Endothelial cell of umbilical vein (primary cell): ENCODE results near the gene NDUFS2. TPM values are rescaled to one million over a fixed set of nuclear protein-coding genes. Genes with fewer than 3 reads are reported as not detected.

ENCODE experiments used
- BruUV-seq: library from RNA; stranded (reverse); fragments of 400-500 nt; replicated peaks from 2 replicates; lab custom pipeline; 2021; lab: Mats Ljungman, UMichigan
- CTCF ChIA-PET: fragments of 300-600, 350-600 bp; sonication (Branson Sonifier 250); formaldehyde crosslinking; loops from one replicate; lab custom pipeline; 2021; ENCODE audit warnings: antibody characterized with exemption, inconsistent platforms; lab: Charles Lee
- POLR2A ChIA-PET: fragments of 300-600, 350-600 bp; sonication (Branson Sonifier 250); formaldehyde crosslinking; loops from one replicate; lab custom pipeline; 2021; ENCODE audit warnings: antibody characterized with exemption, inconsistent platforms; lab: Charles Lee
- DNase-seq: peaks from one replicate; pipeline ENCODE4 v3.0.0-alpha.2; 2011; ENCODE audit warnings: low read depth, low spot score
- FAIRE-seq: peaks from 2 replicates; lab custom pipeline; 2011; peaks lifted over from hg19 to GRCh38; lab: Jason Lieb, UNC
- H2AFZ ChIP-seq: 2 replicates; pipeline ENCODE4 v1.6.0; 2012; ENCODE audit warnings: low read depth, low read length, control low read depth, inconsistent platforms
- H3K27ac ChIP-seq: 2 replicates; pipeline ENCODE4 v1.5.1; 2011; ENCODE audit warnings: low read depth, mild to moderate bottlenecking, control low read depth, low read length, moderate library complexity; ENCODE audit not compliant: insufficient read depth
- H3K27me3 ChIP-seq, 2 experiments: 2 replicates each; pipeline versions ENCODE4 v1.6.0 to v1.6.1; 2011; ENCODE audit warnings: low read length in 2 of 2, mixed read lengths in 1 of 2; ENCODE audit not compliant: control insufficient read depth in 2 of 2, insufficient read depth in 2 of 2
- H3K36me3 ChIP-seq, 2 experiments: 2 replicates in 1 of 2; 3 replicates in 1 of 2; pipeline ENCODE4 v1.5.1; 2011; ENCODE audit warnings: low read length in 2 of 2, mild to moderate bottlenecking in 1 of 2, moderate library complexity in 1 of 2; ENCODE audit not compliant: control insufficient read depth in 2 of 2, insufficient read depth in 2 of 2; ENCODE audit errors: extremely low read depth in 1 of 2
- H3K4me1 ChIP-seq: 3 replicates; pipeline ENCODE4 v1.5.1; 2011; ENCODE audit warnings: mild to moderate bottlenecking, low read length; ENCODE audit not compliant: control insufficient read depth, insufficient read depth; ENCODE audit errors: extremely low read depth
- H3K4me2 ChIP-seq: 2 replicates; pipeline ENCODE4 v1.6.1; 2011; ENCODE audit warnings: low read length, control low read depth, mixed read lengths; ENCODE audit not compliant: insufficient read depth
- H3K4me3 ChIP-seq, 3 experiments: fragments of 200-600 bp in 1 of 3; sonication (generic), shearing (Covaris generic) in 1 of 3; replicated peaks in 1 of 3; 2 replicates each; pipeline ENCODE4 v1.5.1; 2011 to 2016; ENCODE audit warnings: control low read depth in 3 of 3, low read length in 3 of 3, mild to moderate bottlenecking in 2 of 3, inconsistent platforms in 1 of 3, low read depth in 1 of 3, moderate library complexity in 1 of 3; ENCODE audit not compliant: insufficient read depth in 1 of 3
- H3K79me2 ChIP-seq: 2 replicates; pipeline ENCODE4 v1.6.0; 2012; ENCODE audit warnings: low read length, inconsistent platforms; ENCODE audit not compliant: control insufficient read depth, insufficient read depth
- H3K9ac ChIP-seq: replicated peaks from 2 replicates; pipeline ENCODE3; 2011; ENCODE audit warnings: low read length, control low read depth; ENCODE audit not compliant: insufficient read depth; ENCODE audit errors: extremely low read depth
- H3K9me1 ChIP-seq: replicated peaks from 3 replicates; pipeline ENCODE4 v1.6.0; 2011; ENCODE audit warnings: mild to moderate bottlenecking, low read length; ENCODE audit not compliant: control insufficient read depth, insufficient read depth; ENCODE audit errors: extremely low read depth
- H3K9me3 ChIP-seq: replicated peaks from 2 replicates; pipeline ENCODE4 v1.5.1; 2012; ENCODE audit warnings: low read length, inconsistent platforms; ENCODE audit not compliant: control insufficient read depth, insufficient read depth
- H4K20me1 ChIP-seq: replicated peaks from 2 replicates; pipeline ENCODE3; 2011; ENCODE audit warnings: mild to moderate bottlenecking, low read length; ENCODE audit not compliant: control insufficient read depth, insufficient read depth; ENCODE audit errors: extremely low read depth
- FOS ChIP-seq: IDR thresholded peaks from 2 replicates; pipeline ENCODE4 v1.6.1; 2011; ENCODE audit warnings: mild to moderate bottlenecking, low read length, moderate library complexity, borderline replicate concordance; ENCODE audit not compliant: insufficient read depth
- JUN ChIP-seq: IDR thresholded peaks from 2 replicates; pipeline ENCODE4 v1.6.1; 2011; ENCODE audit warnings: borderline replicate concordance, low read depth; ENCODE audit not compliant: insufficient read length, insufficient read depth
- MYC ChIP-seq: IDR thresholded peaks from one replicate; pipeline ENCODE4 v1.6.1; 2011; ENCODE audit warnings: mild to moderate bottlenecking, low read depth, low read length
- POLR2AphosphoS5 ChIP-seq: IDR thresholded peaks from 2 replicates; pipeline ENCODE4 v1.6.1; 2012; ENCODE audit warnings: low read depth, mild to moderate bottlenecking, control low read depth, low read length, moderate library complexity; ENCODE audit not compliant: insufficient read depth
- dilution Hi-C: fragments of 300-500 bp; cut with MboI; formaldehyde crosslinking; loops from one replicate; pipeline ENCODE4 v1.15.0; 2019; ENCODE audit warnings: low sequenced_read_pairs; ENCODE audit not compliant: extremely low pct_ligation_motif_present
- intact Hi-C: fragments of 100-400 bp; cut with micrococcal nuclease; formaldehyde crosslinking; loops from one replicate; pipeline ENCODE4 v1.10.0; 2022
- microRNA-seq: library from miRNA; unstranded; fragments of <30 nt; microRNA quantifications from one replicate; pipeline ENCODE4 v1.2.0, GENCODE V29; 2021; ENCODE audit warnings: borderline number of aligned reads, borderline replicate concordance
- polyA plus RNA-seq, 4 experiments: library from polyadenylated mRNA; depleted of rRNA in 3 of 4; stranded (reverse) in 3 of 4; unstranded in 1 of 4; fragments of >200 nt; gene quantifications; 2 replicates each; pipeline versions ENCODE4 v1.2.1 to v1.2.3, GENCODE V29; 2011 to 2012; ENCODE audit warnings: missing spikeins in 1 of 4
- total RNA-seq: library from RNA; stranded (reverse); gene quantifications from 2 replicates; pipeline ENCODE4 v1.2.3, GENCODE V29; 2021
- TF ChIP-seq, protein P1 (sequence below), 2 donors: IDR thresholded peaks; 1 replicate in 1 of 2; 2 replicates in 1 of 2; pipeline ENCODE4 v1.5.1; 2011; ENCODE audit warnings: low read length in 2 of 2, mild to moderate bottlenecking in 2 of 2, moderate library complexity in 2 of 2, control low read depth in 1 of 2, inconsistent platforms in 1 of 2, low read depth in 1 of 2; ENCODE audit not compliant: insufficient read depth in 1 of 2; ENCODE audit errors: extremely low read depth in 1 of 2

The NDUFS2 gene
- total and polyA plus RNA-seq, 2 donors (not counting 3 experiments of a cell fraction or from before 2014, with no cell fraction given) = 95.1 to 130 TPM

DNA sequence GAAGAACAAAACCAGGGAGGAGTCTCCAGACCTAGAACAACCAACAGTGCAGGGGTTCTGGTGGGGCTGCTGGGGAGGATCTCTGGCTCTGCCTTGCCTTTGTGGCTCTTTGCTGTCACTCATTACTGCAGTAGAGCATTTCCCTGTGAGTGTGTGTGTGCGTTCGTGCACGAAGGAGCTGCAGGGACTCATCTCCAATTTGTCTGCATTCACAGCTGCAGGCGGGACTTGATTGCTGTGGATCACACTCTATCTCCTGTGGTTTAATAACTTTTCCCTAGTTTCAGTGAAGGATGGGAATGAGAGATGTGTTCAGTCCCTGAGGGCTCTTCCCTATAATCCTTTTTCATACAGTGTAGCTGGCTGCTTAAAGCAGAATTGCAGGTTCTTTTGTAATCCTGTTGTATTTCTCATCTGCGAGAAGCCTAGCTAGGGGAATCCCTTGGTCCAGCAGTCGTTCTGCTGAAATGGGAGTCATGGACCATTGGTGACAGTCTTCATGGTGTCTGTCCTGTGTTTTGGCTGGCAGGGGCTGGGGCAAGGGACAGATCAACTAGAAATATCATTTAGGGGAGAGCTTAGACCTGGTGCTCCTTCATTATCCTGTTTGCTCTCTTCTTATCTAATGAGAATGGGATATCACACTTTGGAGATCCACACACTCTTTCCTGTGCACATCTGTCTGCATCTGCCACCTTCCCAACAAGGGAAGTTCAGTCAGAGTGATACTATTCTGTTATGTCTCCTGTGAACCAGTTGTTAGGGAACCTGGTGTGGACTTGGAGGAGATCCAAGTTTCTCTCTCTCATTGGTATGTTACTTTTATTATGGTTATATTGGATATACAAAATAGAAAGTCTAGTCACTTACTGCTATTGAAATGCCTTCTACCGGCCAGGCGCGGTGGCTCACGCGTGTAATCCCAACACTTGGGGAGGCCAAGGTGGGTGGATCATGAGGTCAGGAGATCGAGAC is 59.4 kb downstream of the NDUFS2 start:
- DNase-seq = no peak

More for the DNA sequence above, 59.4 kb downstream of the NDUFS2 start:
- Histone ChIP-seq H3K79me2 (no peaks in the 10 kb centered on the region), H3K36me3 (no peaks in the 10 kb centered on the region), H3K27ac (no peak overlapping the region), H3K9me3 (no peaks in the 10 kb centered on the region), H4K20me1 (no peaks in the 10 kb centered on the region), H3K27me3 (peaks cover 34 to 48% of the 10 kb centered on the region in 2 experiments), H2AFZ (no peak overlapping the region), H3K4me2 (no peak overlapping the region), H3K4me1 (peaks cover 3% of the 10 kb centered on the region), H3K9ac (no peak overlapping the region), H3K9me1 (no peaks in the 10 kb centered on the region), H3K4me3 (no peak overlapping the region)
- intact Hi-C loops = no loop called here
- BruUV-seq = no TSS peak
- dilution Hi-C loops = no loop called here
- no peak for FAIRE-seq
- ChIA-PET CTCF (interaction anchor here (1.4 to 1.6 kb wide), 2 partner anchors 13 to 30 kb away, joined by 5 to 7 read pairs; no protein-coding TSS in a partner anchor), POLR2A (no interaction called here)
- no peak for TF ChIP-seq FOS
- no peak for TF ChIP-seq MYC
- no peak for TF ChIP-seq JUN
- no peak for TF ChIP-seq POLR2AphosphoS5
- TF ChIP-seq, protein P1, sequence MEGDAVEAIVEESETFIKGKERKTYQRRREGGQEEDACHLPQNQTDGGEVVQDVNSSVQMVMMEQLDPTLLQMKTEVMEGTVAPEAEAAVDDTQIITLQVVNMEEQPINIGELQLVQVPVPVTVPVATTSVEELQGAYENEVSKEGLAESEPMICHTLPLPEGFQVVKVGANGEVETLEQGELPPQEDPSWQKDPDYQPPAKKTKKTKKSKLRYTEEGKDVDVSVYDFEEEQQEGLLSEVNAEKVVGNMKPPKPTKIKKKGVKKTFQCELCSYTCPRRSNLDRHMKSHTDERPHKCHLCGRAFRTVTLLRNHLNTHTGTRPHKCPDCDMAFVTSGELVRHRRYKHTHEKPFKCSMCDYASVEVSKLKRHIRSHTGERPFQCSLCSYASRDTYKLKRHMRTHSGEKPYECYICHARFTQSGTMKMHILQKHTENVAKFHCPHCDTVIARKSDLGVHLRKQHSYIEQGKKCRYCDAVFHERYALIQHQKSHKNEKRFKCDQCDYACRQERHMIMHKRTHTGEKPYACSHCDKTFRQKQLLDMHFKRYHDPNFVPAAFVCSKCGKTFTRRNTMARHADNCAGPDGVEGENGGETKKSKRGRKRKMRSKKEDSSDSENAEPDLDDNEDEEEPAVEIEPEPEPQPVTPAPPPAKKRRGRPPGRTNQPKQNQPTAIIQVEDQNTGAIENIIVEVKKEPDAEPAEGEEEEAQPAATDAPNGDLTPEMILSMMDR (IDR thresholded peaks at IDR 0.05; ENCODE audit: extremely low read depth in 1 of 2, insufficient read depth in 1 of 2, low read depth in 1 of 2, low read length in 2 of 2) = no peak

Small RNAs within 50 kb of the gene (microRNA-seq; reads per million reads assigned to microRNA genes)
- gene MIR5187 = not detected

Other genes with a start within 250 kb of the NDUFS2 start
- gene ITLN2, start 247.6 kb upstream of the NDUFS2 start, total RNA-seq = not detected in 2 replicates
- 0.32 and 0.46 TPM in 2 replicates for gene ITLN2, start 247.6 kb upstream of the NDUFS2 start, polyA plus RNA-seq
- 86.3 and 97.0 TPM in 2 replicates for gene F11R, start 181.2 kb upstream of the NDUFS2 start, total RNA-seq
- 124 and 137 TPM in 2 replicates for gene F11R, start 181.2 kb upstream of the NDUFS2 start, polyA plus RNA-seq
- gene TSTD1, start 163.4 kb upstream of the NDUFS2 start, total RNA-seq = 8.9 and 12.5 TPM in 2 replicates
- 39.1 and 51.6 TPM in 2 replicates for gene TSTD1, start 163.4 kb upstream of the NDUFS2 start, polyA plus RNA-seq
- 56.7 and 57.9 TPM in 2 replicates for gene USF1, start 156.4 kb upstream of the NDUFS2 start, total RNA-seq
- 53.4 and 66.0 TPM in 2 replicates for gene USF1, start 156.4 kb upstream of the NDUFS2 start, polyA plus RNA-seq
- not detected in 2 replicates for gene ARHGAP30, start 132.5 kb upstream of the NDUFS2 start, total RNA-seq
- not detected in 2 replicates for gene ARHGAP30, start 132.5 kb upstream of the NDUFS2 start, polyA plus RNA-seq
- 0.37 and 0.58 TPM in 2 replicates for gene NECTIN4, start 112.8 kb upstream of the NDUFS2 start, total RNA-seq
- gene NECTIN4, start 112.8 kb upstream of the NDUFS2 start, polyA plus RNA-seq = 0.15 and 0.29 TPM in 2 replicates
- 1.1 and 1.4 TPM in 2 replicates for gene KLHDC9, start 104.0 kb upstream of the NDUFS2 start, total RNA-seq
- 2.6 and 3.2 TPM in 2 replicates for gene KLHDC9, start 104.0 kb upstream of the NDUFS2 start, polyA plus RNA-seq
- 99.5 and 104 TPM in 2 replicates for gene PFDN2, start 84.3 kb upstream of the NDUFS2 start, total RNA-seq
- gene PFDN2, start 84.3 kb upstream of the NDUFS2 start, polyA plus RNA-seq = 86.8 and 157 TPM in 2 replicates
- 20.3 and 20.9 TPM in 2 replicates for gene NIT1, start 84.3 kb upstream of the NDUFS2 start, total RNA-seq
- 26.5 and 28.2 TPM in 2 replicates for gene NIT1, start 84.3 kb upstream of the NDUFS2 start, polyA plus RNA-seq
- gene DEDD, start 69.7 kb upstream of the NDUFS2 start, total RNA-seq = 50.2 and 54.9 TPM in 2 replicates
- gene DEDD, start 69.7 kb upstream of the NDUFS2 start, polyA plus RNA-seq = 78.3 and 81.8 TPM in 2 replicates
- gene UFC1, start 48.4 kb upstream of the NDUFS2 start, total RNA-seq = 102 and 110 TPM in 2 replicates
- gene UFC1, start 48.4 kb upstream of the NDUFS2 start, polyA plus RNA-seq = 115 and 149 TPM in 2 replicates
- 18.7 and 19.7 TPM in 2 replicates for gene USP21, start 42.9 kb upstream of the NDUFS2 start, total RNA-seq
- gene USP21, start 42.9 kb upstream of the NDUFS2 start, polyA plus RNA-seq = 29.2 and 34.9 TPM in 2 replicates
- gene PPOX, start 35.9 kb upstream of the NDUFS2 start, total RNA-seq = 28.5 and 28.9 TPM in 2 replicates
- gene PPOX, start 35.9 kb upstream of the NDUFS2 start, polyA plus RNA-seq = 26.4 and 31.3 TPM in 2 replicates
- gene B4GALT3, start 24.9 kb upstream of the NDUFS2 start, total RNA-seq = 39.5 and 39.8 TPM in 2 replicates
- gene B4GALT3, start 24.9 kb upstream of the NDUFS2 start, polyA plus RNA-seq = 55.5 and 60.4 TPM in 2 replicates
- gene ADAMTS4, start 3.3 kb upstream of the NDUFS2 start, total RNA-seq = 8.9 and 13.6 TPM in 2 replicates
- gene ADAMTS4, start 3.3 kb upstream of the NDUFS2 start, polyA plus RNA-seq = 2.5 and 2.6 TPM in 2 replicates
- gene FCER1G, start 12.9 kb downstream of the NDUFS2 start, total RNA-seq = 1.6 and 2.2 TPM in 2 replicates
- 1.1 and 1.3 TPM in 2 replicates for gene FCER1G, start 12.9 kb downstream of the NDUFS2 start, polyA plus RNA-seq
- gene APOA2, start 21.3 kb downstream of the NDUFS2 start, total RNA-seq = not detected in 2 replicates
- gene APOA2, start 21.3 kb downstream of the NDUFS2 start, polyA plus RNA-seq = not detected in 2 replicates
- gene TOMM40L, start 23.7 kb downstream of the NDUFS2 start, total RNA-seq = 18.7 TPM in 2 replicates
- gene TOMM40L, start 23.7 kb downstream of the NDUFS2 start, polyA plus RNA-seq = 18.6 and 19.6 TPM in 2 replicates
- gene NR1I3, start 35.8 kb downstream of the NDUFS2 start, total RNA-seq = not detected in 2 replicates
- gene NR1I3, start 35.8 kb downstream of the NDUFS2 start, polyA plus RNA-seq = not detected in 2 replicates
- gene PCP4L1, start 56.4 kb downstream of the NDUFS2 start, total RNA-seq = not detected in 2 replicates
- gene PCP4L1, start 56.4 kb downstream of the NDUFS2 start, polyA plus RNA-seq = not detected in 2 replicates
- 1.3 and 2.0 TPM in 2 replicates for gene MPZ, start 107.6 kb downstream of the NDUFS2 start, total RNA-seq
- 6.1 and 7.0 TPM in 2 replicates for gene MPZ, start 107.6 kb downstream of the NDUFS2 start, polyA plus RNA-seq
- 136 and 148 TPM in 2 replicates for gene SDHC, start 112.0 kb downstream of the NDUFS2 start, total RNA-seq
- 219 and 279 TPM in 2 replicates for gene SDHC, start 112.0 kb downstream of the NDUFS2 start, polyA plus RNA-seq
- not detected in 2 replicates for gene CFAP126, start 165.5 kb downstream of the NDUFS2 start, total RNA-seq
- not detected in 2 replicates for gene CFAP126, start 165.5 kb downstream of the NDUFS2 start, polyA plus RNA-seq